ENCODE results near the gene ADORA2B. TPM values are rescaled to one million over a fixed set of nuclear protein-coding genes. Genes with fewer than 3 reads are reported as not detected.

Gene ADORA2B
- total RNA-seq, 4 donors from 2014 or later, result 0.59 to 3.6 (median 1.1) TPM; not detected in 1

GRCh38 chr17:15954222-15954621 lies 9.3 kb downstream of the ADORA2B start:
- 58 to 60% methylated on average over 5 of the region's 5 CpGs for WGBS, 2 donors
- H3K4me3 ChIP-seq, result no peak overlapping the region
- H3K27ac ChIP-seq, result no peak overlapping the region
- DNase-seq (ENCODE audit: low spot score in 2 of 2), result no peak
- TF ChIP-seq CTCF (IDR thresholded peaks at IDR 0.05), result no peak
- no peak for TF ChIP-seq EP300 (IDR thresholded peaks at IDR 0.05)
- TF ChIP-seq POLR2A (IDR thresholded peaks at IDR 0.05), result no peak
- no peaks in the 10 kb centered on the region for H3K9me3 ChIP-seq
- H3K27me3 ChIP-seq, result no peaks in the 10 kb centered on the region
- H3K4me1 ChIP-seq, result peaks cover 0 to 10% (median 0%) of the 10 kb centered on the region in 4 donors
- no peaks in the 10 kb centered on the region for H3K36me3 ChIP-seq

GRCh38 chr17:15955793-15956541 lies 11.0 kb downstream of the ADORA2B start:
- Histone ChIP-seq H3K9me3 (no peaks in the 10 kb centered on the region), H3K36me3 (no peaks in the 10 kb centered on the region), H3K27ac (no peak overlapping the region), H3K27me3 (no peaks in the 10 kb centered on the region), H3K4me1 (peaks cover 0 to 11% (median 3%) of the 10 kb centered on the region in 4 donors), H3K4me3 (no peak overlapping the region)
- WGBS, 2 donors, result 80 to 84% methylated on average over 14 of the region's 14 CpGs
- no peak for DNase-seq (ENCODE audit: low spot score in 2 of 2)
- TF ChIP-seq EP300 (IDR thresholded peaks at IDR 0.05), result no peak
- no peak for TF ChIP-seq CTCF (IDR thresholded peaks at IDR 0.05)
- TF ChIP-seq POLR2A (IDR thresholded peaks at IDR 0.05), result no peak

GRCh38 chr17:15957206-15957605 lies 12.3 kb downstream of the ADORA2B start:
- no peak overlapping the region for H3K27ac ChIP-seq
- no peak for DNase-seq (ENCODE audit: low spot score in 2 of 2)
- 91 to 100% methylated on average over 6 of the region's 6 CpGs for WGBS, 2 donors
- H3K4me1 ChIP-seq, result peaks cover 0 to 11% (median 3%) of the 10 kb centered on the region in 4 donors
- no peak overlapping the region for H3K4me3 ChIP-seq
- no peaks in the 10 kb centered on the region for H3K9me3 ChIP-seq
- no peaks in the 10 kb centered on the region for H3K27me3 ChIP-seq
- TF ChIP-seq EP300 (IDR thresholded peaks at IDR 0.05) (no peak), POLR2A (IDR thresholded peaks at IDR 0.05) (no peak), CTCF (IDR thresholded peaks at IDR 0.05) (no peak)
- no peaks in the 10 kb centered on the region for H3K36me3 ChIP-seq

GRCh38 chr17:15957608-15958307 lies 12.8 kb downstream of the ADORA2B start:
- Histone ChIP-seq H3K4me3 (no peak overlapping the region), H3K36me3 (no peaks in the 10 kb centered on the region), H3K27me3 (no peaks in the 10 kb centered on the region), H3K9me3 (no peaks in the 10 kb centered on the region), H3K4me1 (peaks cover 0 to 11% (median 3%) of the 10 kb centered on the region in 4 donors), H3K27ac (no peak overlapping the region)
- TF ChIP-seq CTCF (IDR thresholded peaks at IDR 0.05) (no peak), EP300 (IDR thresholded peaks at IDR 0.05) (no peak), POLR2A (IDR thresholded peaks at IDR 0.05) (no peak)
- no peak for DNase-seq (ENCODE audit: low spot score in 2 of 2)
- 91 to 96% methylated on average over 18 of the region's 19 CpGs for WGBS, 2 donors

GRCh38 chr17:15958484-15958854 lies 13.5 kb downstream of the ADORA2B start:
- 71 to 86% methylated on average over 4 of the region's 4 CpGs for WGBS, 2 donors
- H3K4me1 ChIP-seq, result peaks cover 0 to 11% (median 3%) of the 10 kb centered on the region in 4 donors
- no peak for TF ChIP-seq POLR2A (IDR thresholded peaks at IDR 0.05)
- TF ChIP-seq EP300 (IDR thresholded peaks at IDR 0.05), result no peak
- no peak for TF ChIP-seq CTCF (IDR thresholded peaks at IDR 0.05)
- no peaks in the 10 kb centered on the region for H3K36me3 ChIP-seq
- no peak for DNase-seq (ENCODE audit: low spot score in 2 of 2)
- no peaks in the 10 kb centered on the region for H3K27me3 ChIP-seq
- no peak overlapping the region for H3K4me3 ChIP-seq
- no peaks in the 10 kb centered on the region for H3K9me3 ChIP-seq
- peak overlapping the region in 1 of 4 donors; percentile 42 for H3K27ac ChIP-seq

Data from tibial nerve (tissue), 4 donors.